Chondrocyte (in vitro differentiated cells): ENCODE measurements around the gene ARHGAP15. TPM values are rescaled to one million over a fixed set of nuclear protein-coding genes. Genes with fewer than 3 reads are reported as not detected.
"Not testable (repeated sequence)": the region's sequence is repeated elsewhere in the genome, so short reads cannot be mapped to it uniquely, and the experiment has no call there.

Experiments
- DNase-seq: peaks from one replicate; pipeline ENCODE4 v3.0.0; 2021; ENCODE audit warnings: mixed read lengths, low spot score
- H3K27ac Mint-ChIP-seq: one replicate; pipeline ENCODE4 v1.8.0; 2021; ENCODE audit warnings: mild to moderate bottlenecking, moderate library complexity, mixed read lengths; ENCODE audit not compliant: unreplicated experiment
- H3K27me3 Mint-ChIP-seq: 2 replicates; pipeline ENCODE4 v1.8.0; 2021; ENCODE audit warnings: low read depth, mixed read lengths
- H3K36me3 Mint-ChIP-seq: 2 replicates; pipeline ENCODE4 v1.8.0; 2021; ENCODE audit warnings: low read depth, mixed read lengths
- H3K4me1 Mint-ChIP-seq: 2 replicates; pipeline ENCODE4 v1.8.0; 2021; ENCODE audit warnings: low read depth, mild to moderate bottlenecking, mixed read lengths
- H3K4me3 Mint-ChIP-seq: one replicate; pipeline ENCODE4 v1.8.0; 2021; ENCODE audit warnings: mild to moderate bottlenecking, moderate library complexity, mixed read lengths; ENCODE audit not compliant: unreplicated experiment
- H3K9me3 Mint-ChIP-seq: 2 replicates; pipeline ENCODE4 v1.8.0; 2021; ENCODE audit warnings: low read depth, mixed read lengths
- CTCF ChIP-seq: fragments of 200-600 bp; sonication (generic); IDR thresholded peaks from 2 replicates; pipeline ENCODE4 v1.5.0; 2021; ENCODE audit warnings: antibody characterized with exemption, mild to moderate bottlenecking, moderate library complexity
- total RNA-seq: library from RNA; stranded (reverse); gene quantifications from 3 replicates; pipeline ENCODE4 v1.2.1, GENCODE V29; 2021

Gene ARHGAP15
- total RNA-seq, 1 donor from 2014 or later = 0.42 TPM

- H3K27ac Mint-ChIP-seq = no peak overlapping the region
- H3K4me3 Mint-ChIP-seq = no peak overlapping the region
- peaks cover 5% of the 10 kb centered on the region for H3K4me1 Mint-ChIP-seq
- H3K36me3 Mint-ChIP-seq = peaks cover 2% of the 10 kb centered on the region
- H3K9me3 Mint-ChIP-seq = peaks cover 2% of the 10 kb centered on the region
- no peak for DNase-seq
- H3K27me3 Mint-ChIP-seq = no peaks in the 10 kb centered on the region
- TF ChIP-seq CTCF = no peak
Observed at GRCh38 chr2:143087033-143087432, 42.2 kb upstream of the ARHGAP15 start.

- Mint-ChIP-seq H3K4me1 (peaks cover 5% of the 10 kb centered on the region), H3K4me3 (no peak overlapping the region), H3K27me3 (no peaks in the 10 kb centered on the region), H3K27ac (no peak overlapping the region), H3K36me3 (no peaks in the 10 kb centered on the region), H3K9me3 (no peaks in the 10 kb centered on the region)
- no peak for DNase-seq
- no peak for TF ChIP-seq CTCF
Observed at GRCh38 chr2:143088388-143088787, 40.8 kb upstream of the ARHGAP15 start.

- H3K9me3 Mint-ChIP-seq, H3K36me3 Mint-ChIP-seq, H3K4me3 Mint-ChIP-seq, H3K27me3 Mint-ChIP-seq, H3K27ac Mint-ChIP-seq, H3K4me1 Mint-ChIP-seq: not testable (repeated sequence)
- peak; percentile 75 for DNase-seq
Observed at GRCh38 chr2:143089520-143089919, 39.7 kb upstream of the ARHGAP15 start.

GRCh38 chr2:143110758-143111428, 18.3 kb upstream of the ARHGAP15 start:
- H3K36me3 Mint-ChIP-seq = no peaks in the 10 kb centered on the region
- peaks cover 7% of the 10 kb centered on the region for H3K4me1 Mint-ChIP-seq
- no peak for DNase-seq
- peaks cover 14% of the 10 kb centered on the region for H3K27me3 Mint-ChIP-seq
- TF ChIP-seq CTCF = peak; percentile 94
- H3K4me3 Mint-ChIP-seq = no peak overlapping the region
- no peaks in the 10 kb centered on the region for H3K9me3 Mint-ChIP-seq
- peak overlapping the region; percentile 49 for H3K27ac Mint-ChIP-seq

- Mint-ChIP-seq H3K4me3 (no peak overlapping the region), H3K36me3 (no peaks in the 10 kb centered on the region), H3K27ac (no peak overlapping the region)
Observed at GRCh38 chr2:143117225-143117624, 12.0 kb upstream of the ARHGAP15 start.

More at GRCh38 chr2:143117225-143117624, 12.0 kb upstream of the ARHGAP15 start:
- Mint-ChIP-seq H3K9me3 (peaks cover 10% of the 10 kb centered on the region), H3K27me3 (peaks cover 49% of the 10 kb centered on the region), H3K4me1 (no peaks in the 10 kb centered on the region)
- no peak for DNase-seq
- no peak for TF ChIP-seq CTCF
